H1 (cell line): Measurements from ENCODE around the gene OR51B5. TPM values are rescaled to one million over a fixed set of nuclear protein-coding genes. Genes with fewer than 3 reads are reported as not detected.

ENCODE experiments used
- BCL11A ChIP-seq, 2 experiments: IDR thresholded peaks; one replicate each; pipeline ENCODE4 v1.6.1; 2011; ENCODE audit warnings: low read depth in 2 of 2, low read length in 2 of 2, mild to moderate bottlenecking in 2 of 2
- BRCA1 ChIP-seq: IDR thresholded peaks from 2 replicates; pipeline ENCODE4 v1.6.1; 2012; ENCODE audit warnings: low read depth, low read length, improper control_type of control experiment
- EGR1 ChIP-seq: IDR thresholded peaks from 2 replicates; pipeline ENCODE4 v1.6.1; 2011; ENCODE audit warnings: low read depth, low read length, borderline replicate concordance
- EP300 ChIP-seq, 2 experiments: IDR thresholded peaks; 1 replicate in 1 of 2; 2 replicates in 1 of 2; pipeline ENCODE4 v1.6.1; 2011 to 2012; ENCODE audit warnings: low read depth in 2 of 2, low read length in 2 of 2, mild to moderate bottlenecking in 2 of 2, borderline replicate concordance in 1 of 2, inconsistent platforms in 1 of 2, moderate library complexity in 1 of 2
- GABPA ChIP-seq: IDR thresholded peaks from 2 replicates; pipeline ENCODE4 v1.6.1; 2011; ENCODE audit warnings: mild to moderate bottlenecking, low read length, moderate library complexity, borderline replicate concordance; ENCODE audit not compliant: insufficient read depth
- HDAC6 ChIP-seq: IDR thresholded peaks from one replicate; pipeline ENCODE4 v1.7.1; 2012; ENCODE audit warnings: low read depth, mild to moderate bottlenecking, inconsistent platforms, low read length, moderate library complexity
- RXRA ChIP-seq: IDR thresholded peaks from 2 replicates; pipeline ENCODE4 v1.6.1; 2011; ENCODE audit warnings: low read depth, mild to moderate bottlenecking, low read length, moderate library complexity; ENCODE audit not compliant: insufficient read depth
- polyA plus RNA-seq, 7 experiments: library from polyadenylated mRNA; depleted of rRNA in 3 of 7; stranded (reverse) in 5 of 7; unstranded in 2 of 7; fragments of >200 nt in 5 of 7; fragments of 200-250 nt in 2 of 7; gene quantifications; 1 replicate in 5 of 7; 2 replicates in 1 of 7; 4 replicates in 1 of 7; pipeline versions ENCODE4 v1.2.1 to v1.2.3, GENCODE V29; 2011 to 2013; ENCODE audit warnings: missing spikeins in 2 of 7, mixed read lengths in 2 of 7
- total RNA-seq: library from RNA; stranded (reverse); fragmentation: NEBNext Ultra II Directional; extraction: Animal tissue kit (Norgen Biotek cat#: 25700); gene quantifications from 2 replicates; pipeline ENCODE4 v1.2.1, GENCODE V29; 2021

OR51B5 gene
- total and polyA plus RNA-seq, 2 of the 8 experiments (the other 6 are each of a cell fraction or from before 2014, with no cell fraction given), result not detected

GRCh38 chr11:5345831-5346230 lies 2.5 kb upstream of the OR51B5 start (continued):
- TF ChIP-seq EP300 (IDR thresholded peaks at IDR 0.05; ENCODE audit: borderline replicate concordance in 1 of 2, low read depth in 2 of 2, low read length in 2 of 2), result no peak
- no peak for TF ChIP-seq EGR1
- TF ChIP-seq BCL11A (IDR thresholded peaks at IDR 0.05; ENCODE audit: low read depth in 2 of 2, low read length in 2 of 2), result no peak
- TF ChIP-seq HDAC6, result no peak
- no peak for TF ChIP-seq BRCA1
- no peak for TF ChIP-seq GABPA
- TF ChIP-seq RXRA, result no peak
